ENCODE results near the gene TRIM50.

- TF ChIP-seq CTCF (IDR thresholded peaks at IDR 0.05; ENCODE audit: low read depth, low read length, poor library complexity, severe bottlenecking) = no peak
- no peak for TF ChIP-seq EZH2phosphoT487 (IDR thresholded peaks at IDR 0.05; ENCODE audit: borderline replicate concordance, low read length)
These were observed 14.0 kb upstream of the TRIM50 start for GRCh38 chr7:73341877-73342276.
